Thymus (tissue), 11 donors: ENCODE results near the gene RPS6KB2. TPM values are rescaled to one million over a fixed set of nuclear protein-coding genes. Genes with fewer than 3 reads are reported as not detected.
A peak's percentile ranks its signal among the peaks of the same experiment; 100 is the strongest.
"Not testable (repeated sequence)": the region's sequence is repeated elsewhere in the genome, so short reads cannot be mapped to it uniquely, and the experiment has no call there.

ENCODE experiments used
- DNase-seq, 9 donors: peaks; one replicate each; pipeline ENCODE4 v3.0.0-alpha.2; 2013; ENCODE audit warnings: low spot score in 9 of 9, low read depth in 6 of 9, missing footprints in 1 of 9
- H3K27ac ChIP-seq, 2 donors: one replicate each; pipeline ENCODE4 v1.5.1; 2013; ENCODE audit warnings: control low read depth in 1 of 2, low read depth in 1 of 2, low read length in 1 of 2, mild to moderate bottlenecking in 1 of 2, moderate library complexity in 1 of 2
- H3K27me3 ChIP-seq, 2 donors: one replicate each; pipeline ENCODE4 v1.5.1; 2013; ENCODE audit warnings: low read length in 1 of 2; ENCODE audit not compliant: control insufficient read depth in 2 of 2, insufficient read depth in 1 of 2
- H3K36me3 ChIP-seq, 2 donors: one replicate each; pipeline ENCODE4 v1.5.1; 2013; ENCODE audit warnings: low read length in 1 of 2, mild to moderate bottlenecking in 1 of 2, moderate library complexity in 1 of 2; ENCODE audit not compliant: control insufficient read depth in 2 of 2, insufficient read depth in 2 of 2
- H3K4me1 ChIP-seq, 2 donors: one replicate each; pipeline ENCODE4 v1.5.1; 2013; ENCODE audit warnings: low read length in 2 of 2; ENCODE audit not compliant: control insufficient read depth in 2 of 2, insufficient read depth in 2 of 2
- H3K4me3 ChIP-seq, 2 donors: one replicate each; pipeline ENCODE4 v1.5.1; 2013; ENCODE audit warnings: low read length in 2 of 2, control low read depth in 1 of 2, mild to moderate bottlenecking in 1 of 2
- H3K9me3 ChIP-seq, 2 donors: one replicate each; pipeline ENCODE4 v1.5.1; 2013; ENCODE audit warnings: low read length in 1 of 2, mild to moderate bottlenecking in 1 of 2; ENCODE audit not compliant: control insufficient read depth in 2 of 2, insufficient read depth in 1 of 2
- WGBS: extraction: QIAGEN DNeasy Blood & Tissue Kit; methylation state at CpG from one replicate; pipeline ENCODE4 v1.1.7; 2013; 5-methylcytosine and 5-hydroxymethylcytosine counted together
- polyA plus RNA-seq: library from polyadenylated mRNA; stranded (reverse); fragments of 200-250 nt; gene quantifications from one replicate; pipeline ENCODE4 v1.2.3, GENCODE V29; 2013
- total RNA-seq: library from RNA; stranded (reverse); fragments of 120-200 nt; gene quantifications from one replicate; pipeline ENCODE4 v1.2.4, GENCODE V29; 2013
- donor health status: healthy.

Gene RPS6KB2
- total and polyA plus RNA-seq, 2 donors: 50.1 to 76.8 TPM

DNA sequence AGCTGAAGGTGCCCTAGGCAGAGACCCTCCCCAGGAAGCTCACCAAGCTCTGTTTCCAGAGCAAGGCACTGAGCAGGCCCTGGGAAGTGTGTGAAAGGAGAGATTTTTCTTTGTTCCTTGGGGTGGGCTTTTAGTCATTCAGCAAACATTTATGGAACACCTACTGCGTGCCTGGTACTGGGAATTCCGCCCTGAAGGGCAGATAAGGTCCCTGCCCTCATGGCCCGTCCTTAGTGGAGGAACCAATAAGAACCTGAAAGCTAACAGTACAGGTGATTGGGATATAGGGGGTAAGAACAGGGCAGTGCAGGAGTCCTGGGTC is 36.9 kb downstream of the RPS6KB2 start:
- 90% methylated on average over 3 of the region's 3 CpGs for WGBS
- peaks cover 0 to 7% of the 10 kb centered on the region in 2 donors for H3K9me3 ChIP-seq
- H3K27me3 ChIP-seq: no peaks in the 10 kb centered on the region
- peaks cover 6 to 7% of the 10 kb centered on the region in 2 donors for H3K36me3 ChIP-seq
- peak overlapping the region; percentile 95 to 99 for H3K27ac ChIP-seq
- no peak for DNase-seq
- peaks cover 33 to 57% of the 10 kb centered on the region in 2 donors for H3K4me1 ChIP-seq
- H3K4me3 ChIP-seq: peak overlapping the region; percentile 90 to 95

DNA sequence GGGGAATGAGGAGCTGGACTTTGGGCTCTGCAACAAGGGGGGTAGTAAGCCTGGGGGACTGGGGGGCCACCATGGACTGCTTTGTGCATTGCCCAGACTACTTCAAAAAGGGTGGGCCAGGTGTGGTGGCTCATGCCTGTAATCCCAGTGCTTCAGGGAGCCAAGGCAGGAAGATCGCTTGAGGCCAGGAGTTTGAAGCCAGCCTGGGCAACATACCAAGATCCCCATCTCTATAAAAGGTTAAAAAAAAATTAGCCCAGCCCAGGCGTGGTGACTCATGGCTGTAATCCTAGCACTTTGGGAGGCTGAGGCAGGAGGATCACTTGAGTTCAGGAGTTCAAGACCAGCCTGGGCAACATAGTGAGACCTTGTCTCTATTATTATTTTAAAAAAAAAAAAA is 37.2 kb downstream of the RPS6KB2 start:
- not testable (repeated sequence) for H3K27me3 ChIP-seq, DNase-seq, H3K36me3 ChIP-seq, H3K9me3 ChIP-seq
- peaks cover 33 to 57% of the 10 kb centered on the region in 2 donors for H3K4me1 ChIP-seq
- peak overlapping the region; percentile 90 to 95 for H3K4me3 ChIP-seq
- peak overlapping the region; percentile 95 to 99 for H3K27ac ChIP-seq
- 96% methylated on average over 2 of the region's 2 CpGs for WGBS

DNA sequence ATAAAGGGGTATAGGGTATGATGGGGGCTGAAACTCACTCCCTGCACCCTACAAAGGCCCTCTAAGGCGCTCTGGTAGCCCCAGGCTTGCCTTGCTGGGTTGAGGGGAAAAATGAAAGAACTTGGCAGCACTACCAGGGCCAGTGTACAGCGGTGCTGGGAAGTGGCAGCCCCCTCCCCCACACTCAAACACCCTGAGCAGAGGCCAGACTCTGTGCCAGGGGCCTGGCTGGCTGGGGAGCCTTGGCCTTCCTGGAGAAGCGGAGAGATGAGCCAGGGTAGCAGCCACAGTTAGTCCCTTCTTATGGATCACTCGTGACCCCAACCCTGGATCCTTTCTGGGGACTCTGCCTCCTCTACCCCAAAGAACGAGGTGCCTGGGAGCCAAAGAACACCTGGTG is 38.1 kb downstream of the RPS6KB2 start:
- no peak for DNase-seq
- peaks cover 0 to 7% of the 10 kb centered on the region in 2 donors for H3K9me3 ChIP-seq
- H3K4me3 ChIP-seq: no peak overlapping the region
- peak overlapping the region; percentile 36 to 52 for H3K27ac ChIP-seq
- H3K4me1 ChIP-seq: peaks cover 33 to 57% of the 10 kb centered on the region in 2 donors
- H3K27me3 ChIP-seq: no peaks in the 10 kb centered on the region
- WGBS: 96% methylated on average over 5 of the region's 5 CpGs
- H3K36me3 ChIP-seq: peaks cover 6 to 7% of the 10 kb centered on the region in 2 donors

DNA sequence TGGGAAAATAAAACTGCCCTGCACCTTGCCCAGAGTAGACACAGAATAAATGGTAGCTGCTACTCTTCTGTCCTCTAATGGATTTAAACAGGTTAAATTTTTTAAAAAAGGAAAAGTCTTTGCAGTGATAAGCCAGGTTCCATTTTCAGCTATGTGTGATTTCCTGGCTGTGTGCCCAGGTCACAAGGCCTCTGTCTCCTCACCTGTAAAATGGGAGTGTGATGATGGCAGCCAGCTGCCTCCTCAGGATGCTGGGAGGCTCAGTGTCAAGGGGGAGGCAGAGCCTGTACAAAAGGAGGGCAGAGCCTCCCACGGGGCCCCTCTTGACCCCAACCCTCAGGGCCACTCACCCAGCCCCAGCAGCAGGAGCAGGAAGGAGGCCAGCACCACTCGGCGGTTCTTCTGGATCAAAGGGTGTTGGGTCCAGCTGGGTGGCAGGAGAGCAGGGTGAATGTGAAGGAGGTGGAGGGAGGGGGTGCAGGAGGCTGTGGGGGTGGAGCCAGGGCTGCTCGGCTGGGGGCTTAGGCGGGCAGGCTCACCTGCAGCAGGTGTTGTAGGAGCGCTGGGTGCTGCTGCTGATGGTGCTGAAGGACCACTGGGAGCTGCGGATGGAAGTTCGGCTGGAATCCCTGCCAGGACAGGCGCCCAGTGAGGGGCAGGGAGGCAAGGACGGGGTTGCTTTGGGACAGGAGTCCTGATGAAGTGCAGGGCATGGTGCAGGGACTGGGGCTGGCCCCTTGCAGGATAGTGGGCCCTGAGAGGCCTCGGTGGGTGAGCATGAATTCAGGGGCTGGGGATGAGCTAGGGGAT is 38.9 kb downstream of the RPS6KB2 start:
- Histone ChIP-seq H3K4me1 (peaks cover 33 to 57% of the 10 kb centered on the region in 2 donors), H3K27ac (peak overlapping the region; percentile 36 to 52), H3K4me3 (no peak overlapping the region), H3K9me3 (peaks cover 0 to 7% of the 10 kb centered on the region in 2 donors), H3K27me3 (no peaks in the 10 kb centered on the region), H3K36me3 (peaks cover 6 to 7% of the 10 kb centered on the region in 2 donors)
- no peak for DNase-seq
- 94% methylated on average over 11 of the region's 11 CpGs for WGBS

DNA sequence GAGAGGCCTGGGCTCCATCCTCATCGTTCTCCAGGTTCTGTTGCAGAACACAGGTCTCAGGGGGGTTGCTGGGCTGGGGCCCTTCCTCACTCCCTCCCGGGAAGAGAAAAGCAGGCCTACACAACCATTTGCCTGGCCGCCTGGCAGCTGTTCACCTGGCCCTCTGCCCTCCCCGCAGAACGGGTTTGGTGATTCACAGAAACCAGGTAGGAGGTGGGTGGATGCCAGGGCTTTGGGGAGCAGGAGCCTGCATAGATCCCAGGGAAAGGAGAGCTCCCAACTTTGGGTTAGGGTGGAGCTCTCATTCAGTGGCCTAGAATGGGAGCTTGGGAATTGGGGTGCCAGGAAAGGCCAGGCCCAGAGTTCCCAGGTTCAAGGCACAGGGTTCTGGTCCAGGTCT is 39.8 kb downstream of the RPS6KB2 start:
- Histone ChIP-seq H3K27ac (peak overlapping the region in 1 of 2 donors; percentile 40), H3K4me3 (peak overlapping the region; percentile 66 to 95), H3K27me3 (no peaks in the 10 kb centered on the region), H3K9me3 (peaks cover 0 to 7% of the 10 kb centered on the region in 2 donors), H3K36me3 (peaks cover 6 to 7% of the 10 kb centered on the region in 2 donors), H3K4me1 (peaks cover 33 to 57% of the 10 kb centered on the region in 2 donors)
- WGBS: 77% methylated on average over 5 of the region's 5 CpGs
- no peak for DNase-seq

DNA sequence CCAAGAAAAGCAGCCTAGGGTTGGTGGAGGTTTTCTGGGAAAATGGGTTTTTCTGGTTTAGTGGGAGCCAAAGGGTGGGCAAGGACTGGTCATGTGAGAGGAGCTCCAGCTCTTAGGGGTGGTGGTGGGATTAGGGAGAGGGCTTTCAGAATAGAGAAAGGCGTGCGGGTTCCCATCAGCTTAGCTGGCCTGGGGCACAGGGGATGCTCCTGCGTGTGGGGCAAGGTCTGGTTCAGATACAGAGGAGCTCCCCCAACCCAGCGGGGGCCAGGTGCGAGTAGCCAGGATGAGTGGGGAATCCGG is 40.1 kb downstream of the RPS6KB2 start:
- Histone ChIP-seq H3K4me3 (peak overlapping the region; percentile 66 to 95), H3K27ac (peak overlapping the region; percentile 62 to 80), H3K9me3 (peaks cover 0 to 7% of the 10 kb centered on the region in 2 donors), H3K27me3 (no peaks in the 10 kb centered on the region), H3K36me3 (peaks cover 6 to 7% of the 10 kb centered on the region in 2 donors), H3K4me1 (peaks cover 33 to 57% of the 10 kb centered on the region in 2 donors)
- no peak for DNase-seq
- 7% methylated on average over 6 of the region's 6 CpGs for WGBS

DNA sequence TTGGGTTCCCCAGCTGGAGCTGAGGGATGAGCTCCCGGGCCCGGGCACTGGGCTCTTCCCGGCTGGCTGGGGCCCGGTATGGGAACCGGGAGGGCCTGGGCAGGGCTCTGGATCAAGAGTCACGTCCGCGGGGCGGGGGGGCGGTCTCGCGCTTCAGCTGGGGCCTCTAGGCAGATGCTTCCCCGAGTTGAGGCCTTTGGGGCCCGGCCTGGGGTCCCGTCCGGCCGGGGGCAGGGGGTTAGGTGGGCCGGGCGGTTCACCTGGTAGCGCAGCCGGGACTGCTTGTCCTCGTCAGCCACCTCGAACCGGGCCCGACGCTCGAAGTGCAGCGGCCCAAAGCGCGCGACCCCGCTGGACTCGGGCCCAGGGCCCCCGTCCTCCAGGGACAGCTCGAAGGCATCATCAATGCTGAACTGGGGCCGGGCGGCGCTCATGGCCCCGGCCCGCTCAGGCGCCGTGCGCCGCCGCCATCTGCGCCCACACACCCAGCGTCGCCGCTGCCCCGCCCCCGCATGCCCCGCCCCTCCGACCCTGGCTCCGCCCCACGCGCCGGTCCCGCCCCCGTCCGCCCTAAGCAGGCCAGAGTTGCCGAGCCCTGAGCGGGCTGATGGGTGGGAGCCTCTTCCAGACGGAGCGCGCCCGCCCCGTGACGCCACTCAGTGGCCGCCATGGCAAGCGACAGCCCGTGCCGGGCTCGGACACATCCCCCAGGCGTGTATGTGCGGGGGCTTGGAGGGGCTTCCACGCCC is 40.6 kb downstream of the RPS6KB2 start, which contains the start of gene TMEM134:
Gene TMEM134, minus strand, starts transcription at position 493 of the 749 bp plus-strand sequence. Its CDS starts 59 bp downstream, at position 434.
- WGBS: under 1% methylated on average over 76 of the region's 76 CpGs

DNA sequence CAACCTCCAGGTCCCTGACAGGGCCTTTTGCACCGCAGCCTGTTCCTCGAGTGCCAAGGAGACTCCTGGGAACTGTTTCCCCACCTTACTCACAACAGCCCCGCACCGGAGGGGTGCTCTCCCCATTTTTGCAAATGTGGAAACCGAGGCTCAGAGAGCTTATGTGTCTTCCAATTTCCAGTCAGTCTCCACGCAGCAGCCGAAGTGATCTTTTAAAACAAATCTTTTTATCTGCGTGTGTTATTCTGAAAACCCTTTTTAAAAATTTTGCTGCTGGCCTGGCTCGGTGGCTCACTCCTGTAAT is 41.2 kb downstream of the RPS6KB2 start:
- Histone ChIP-seq H3K27ac (peak overlapping the region; percentile 69 to 83), H3K27me3 (no peaks in the 10 kb centered on the region), H3K36me3 (peaks cover 6 to 7% of the 10 kb centered on the region in 2 donors), H3K9me3 (peaks cover 0 to 7% of the 10 kb centered on the region in 2 donors), H3K4me1 (peaks cover 26 to 46% of the 10 kb centered on the region in 2 donors), H3K4me3 (peak overlapping the region; percentile 59 to 95)
- 25% methylated on average over 9 of the region's 9 CpGs for whole genome bisulfite sequencing
- DNase-seq: no peak

More for the DNA sequence above, 40.6 kb downstream of the RPS6KB2 start, which contains the start of gene TMEM134:
- H3K27me3 ChIP-seq: no peaks in the 10 kb centered on the region
- H3K4me3 ChIP-seq: peak within 1 kb of the TSS; percentile 66 to 95
- H3K4me1 ChIP-seq: peaks cover 31 to 52% of the 10 kb centered on the region in 2 donors
- peak within 1 kb of the TSS; percentile 80 to 83 for H3K27ac ChIP-seq
- peaks cover 6 to 7% of the 10 kb centered on the region in 2 donors for H3K36me3 ChIP-seq
- DNase-seq: peak in 7 of 9 donors; percentile 75 to 94 (median 86)
- H3K9me3 ChIP-seq: peaks cover 0 to 7% of the 10 kb centered on the region in 2 donors
